T-helper 1 cell (primary cell): ENCODE results near the gene EXOSC1.
A peak's percentile ranks its signal among the peaks of the same experiment; 100 is the strongest.
"Not testable (repeated sequence)": the region's sequence is repeated elsewhere in the genome, so short reads cannot be mapped to it uniquely, and the experiment has no call there.

Experiments used
- DNase-seq, 5 donors: peaks; one replicate each; pipeline ENCODE4 v3.0.0-alpha.2; 2012 to 2020

Gene EXOSC1

DNA sequence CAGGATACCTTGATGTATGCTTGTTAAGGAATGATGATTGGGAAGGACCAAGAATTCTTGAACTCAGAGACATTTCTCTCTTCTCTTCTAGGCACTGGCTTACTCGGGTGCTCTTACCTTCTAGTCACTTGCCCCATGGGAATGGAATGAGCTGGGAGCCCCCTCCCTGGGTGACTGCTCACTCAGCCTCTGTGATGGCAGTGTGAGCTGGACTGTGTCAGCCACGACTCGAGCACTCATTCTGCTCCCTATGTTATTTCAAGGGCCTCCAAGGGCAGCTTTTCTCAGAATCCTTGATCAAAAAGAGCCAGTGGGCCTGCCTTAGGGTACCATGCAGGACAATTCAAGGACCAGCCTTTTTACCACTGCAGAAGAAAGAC lies 10.9 kb upstream of the EXOSC1 start:
- no peak for DNase-seq

DNA sequence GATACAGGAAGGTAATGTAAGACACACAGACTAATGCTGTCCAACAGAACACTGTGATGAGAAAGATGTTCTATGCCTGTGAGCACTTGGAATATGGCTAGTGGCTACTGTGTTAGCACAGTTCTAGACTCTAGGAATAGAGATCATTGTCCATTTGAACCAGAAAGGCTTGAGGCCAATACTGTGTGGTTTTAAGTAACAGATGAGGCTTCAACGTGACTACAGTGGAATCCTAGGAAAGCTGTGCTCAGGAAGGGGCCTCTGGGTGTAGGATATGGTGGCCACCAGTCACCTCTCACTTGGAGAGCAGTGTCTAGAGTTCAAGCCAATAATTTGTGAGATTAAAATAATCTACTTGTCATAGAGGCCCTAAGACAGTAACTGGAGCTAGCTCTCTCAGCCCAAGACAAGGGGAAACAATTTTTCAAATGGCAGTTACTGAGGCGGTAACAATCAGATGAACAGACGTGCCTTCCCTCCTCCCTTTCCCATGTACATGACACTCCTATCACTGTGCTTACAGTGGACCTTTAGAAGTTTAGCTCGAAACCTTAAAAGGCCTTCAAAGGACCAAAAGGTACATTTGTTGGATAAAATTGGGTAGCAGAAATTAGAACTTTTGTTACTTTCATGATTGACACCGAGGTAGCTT lies 10.4 kb upstream of the EXOSC1 start:
- DNase-seq: no peak

DNA sequence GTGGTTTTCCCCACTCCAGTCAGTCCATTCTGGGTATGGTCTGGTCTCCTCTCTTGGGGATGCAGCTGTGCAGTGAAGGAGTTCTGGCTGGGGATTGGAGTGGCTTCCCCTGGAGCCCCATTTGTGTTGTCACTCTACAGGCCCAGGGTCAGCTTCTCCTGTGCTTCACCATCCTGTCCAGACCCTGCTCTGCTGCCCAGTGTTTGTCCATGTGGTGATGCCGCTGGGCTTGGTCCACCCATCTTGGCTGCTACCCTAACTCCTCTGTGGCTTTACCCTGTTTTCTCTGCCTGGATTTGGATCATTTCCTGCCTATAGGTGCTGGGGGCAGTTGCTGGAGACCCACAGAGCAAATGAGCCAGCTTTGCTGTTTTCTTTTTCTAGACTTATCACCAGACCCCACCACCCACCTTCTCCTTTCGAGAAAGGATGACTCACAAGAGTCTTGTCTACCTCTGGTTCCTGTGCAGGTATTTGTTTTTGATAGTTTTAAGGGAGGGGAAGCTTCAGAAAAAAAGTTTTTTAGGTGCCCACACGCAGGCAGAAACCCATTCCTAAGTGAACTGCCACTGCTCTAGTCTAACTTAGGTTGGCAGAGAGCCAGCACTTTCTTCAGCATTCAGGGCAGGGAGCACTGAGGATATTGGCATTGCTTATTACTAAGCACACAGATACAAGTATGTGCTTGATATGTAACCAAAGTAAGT lies 8.7 kb upstream of the EXOSC1 start:
- DNase-seq: no peak

DNA sequence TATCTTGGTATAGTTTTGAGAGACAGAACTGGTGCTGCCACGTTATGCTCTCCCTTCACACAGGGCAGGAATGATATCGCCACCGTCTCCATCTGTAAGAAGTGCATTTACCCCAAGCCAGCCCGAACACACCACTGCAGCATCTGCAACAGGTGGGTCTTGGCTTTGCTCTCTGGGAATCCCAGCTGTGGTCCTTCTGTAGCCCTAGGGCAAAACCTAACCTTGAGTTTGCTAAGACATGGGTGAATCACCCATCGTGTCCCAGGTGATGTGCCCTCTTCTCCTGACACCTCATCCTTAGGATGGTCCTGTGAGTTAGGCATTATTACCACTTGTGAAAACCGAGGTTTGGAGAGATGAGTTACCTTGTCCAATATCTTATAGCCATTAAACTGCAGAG lies 6.5 kb upstream of the EXOSC1 start:
- no peak for DNase-seq

DNA sequence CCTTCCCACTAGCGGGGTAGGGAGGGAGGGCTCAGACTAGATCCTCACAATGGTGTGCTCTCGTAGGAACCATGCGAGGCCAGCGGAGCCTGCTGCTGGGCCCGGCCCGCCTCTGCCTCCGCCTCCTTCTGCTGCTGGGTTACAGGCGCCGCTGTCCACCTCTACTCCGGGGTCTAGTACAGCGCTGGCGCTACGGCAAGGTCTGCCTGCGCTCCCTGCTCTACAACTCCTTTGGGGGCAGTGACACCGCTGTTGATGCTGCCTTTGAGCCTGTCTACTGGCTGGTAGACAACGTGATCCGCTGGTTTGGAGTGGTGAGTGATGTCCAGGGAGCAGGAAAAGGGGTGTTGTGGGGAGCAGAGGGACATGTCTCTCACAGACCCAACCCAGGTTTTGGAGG lies 5.8 kb upstream of the EXOSC1 start:
- no peak for DNase-seq

DNA sequence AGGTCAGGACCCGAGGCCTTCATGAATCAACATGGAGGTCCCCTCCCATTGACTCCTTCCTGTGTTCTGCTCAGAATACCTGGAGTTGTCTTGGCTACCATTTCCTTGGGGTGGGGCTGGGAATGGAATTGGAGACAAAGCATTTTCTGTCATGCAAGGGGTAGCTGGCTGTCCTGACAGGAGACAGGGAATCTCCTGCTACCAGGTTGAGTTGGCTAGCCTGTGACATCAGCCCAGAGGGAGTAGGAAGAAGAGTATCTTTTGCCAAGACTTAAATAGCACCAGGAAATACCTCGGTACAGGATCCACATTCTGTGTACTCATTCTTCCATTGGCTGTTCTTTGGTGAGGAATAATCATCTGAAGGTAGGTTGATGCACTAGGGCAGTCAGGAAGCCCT lies 5.0 kb upstream of the EXOSC1 start:
- DNase-seq: no peak

DNA sequence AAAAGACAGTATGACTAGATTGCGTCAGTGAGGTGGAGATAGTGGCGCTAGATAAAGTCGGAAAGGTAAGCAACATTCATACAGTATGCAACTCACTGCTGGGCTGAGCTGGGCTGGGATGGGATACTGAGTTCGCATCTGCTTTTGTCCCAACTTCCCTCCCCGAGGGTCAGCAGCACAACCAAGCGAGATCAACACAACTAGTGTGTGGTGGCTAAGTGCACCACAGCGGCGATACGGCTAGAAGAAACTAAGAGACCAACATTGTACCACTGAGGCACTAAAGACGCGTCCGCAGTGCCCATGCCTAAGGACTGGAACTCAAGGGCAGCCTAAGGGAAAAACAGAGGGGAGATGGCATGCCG lies 467 bp downstream of the EXOSC1 start:
- no peak for DNase-seq

DNA sequence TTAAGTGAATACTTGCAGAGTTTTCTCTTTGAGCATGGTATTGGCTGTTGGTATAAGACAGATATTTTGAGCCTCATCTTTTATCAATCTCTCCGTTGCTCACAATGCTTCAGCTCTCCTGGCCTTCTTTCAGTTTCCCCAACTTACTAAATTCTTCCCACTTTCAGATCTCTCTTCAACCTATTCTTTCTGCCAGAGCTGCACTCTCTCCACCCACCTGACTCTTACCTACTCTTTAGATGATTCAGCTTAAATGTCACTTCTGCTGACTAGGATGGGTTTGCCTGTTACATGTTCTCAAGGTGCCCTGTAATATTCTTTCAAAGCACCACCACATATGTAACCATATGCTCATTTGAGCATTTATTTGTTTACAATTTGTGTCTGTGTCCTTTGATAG lies 1.6 kb downstream of the EXOSC1 start:
- DNase-seq: no peak

DNA sequence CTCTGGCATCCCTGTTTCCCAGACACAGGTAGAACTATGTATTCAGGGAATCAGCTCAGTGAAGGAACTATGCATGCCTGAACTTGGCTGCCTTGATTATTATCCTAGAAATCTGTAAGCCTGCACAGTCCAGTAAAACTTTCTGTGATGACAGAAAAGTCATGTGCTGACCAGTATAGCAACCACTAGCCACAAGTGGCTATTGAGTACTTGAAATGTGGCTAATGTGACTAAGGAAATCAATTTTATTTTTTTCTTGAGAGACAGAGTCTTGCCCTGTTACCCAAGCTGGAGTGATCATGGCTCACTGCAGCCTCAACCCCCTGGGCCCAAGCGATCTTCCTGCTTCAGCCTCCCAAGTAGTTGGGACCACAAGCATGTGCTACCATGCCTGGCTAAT lies 3.5 kb downstream of the EXOSC1 start:
- DNase-seq: no peak

DNA sequence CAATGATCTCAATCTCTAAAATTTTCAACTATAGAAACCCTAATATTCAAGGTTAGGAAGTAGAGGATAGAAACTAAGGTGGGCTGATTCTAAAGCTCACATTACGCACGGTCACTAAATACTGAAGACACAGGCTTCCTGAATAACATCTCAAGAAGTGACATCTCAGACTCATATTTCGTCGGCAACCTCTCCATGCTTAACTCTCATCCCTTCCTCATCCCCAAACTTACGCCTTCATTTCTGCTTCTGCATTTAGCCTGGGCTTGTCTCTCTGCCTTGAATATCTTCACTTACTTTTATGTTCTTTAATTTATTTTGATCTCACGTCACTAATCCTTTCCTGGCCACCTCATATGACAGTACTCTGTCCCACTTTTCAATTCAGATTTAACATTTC lies 10.6 kb downstream of the EXOSC1 start:
- no peak for DNase-seq

DNA sequence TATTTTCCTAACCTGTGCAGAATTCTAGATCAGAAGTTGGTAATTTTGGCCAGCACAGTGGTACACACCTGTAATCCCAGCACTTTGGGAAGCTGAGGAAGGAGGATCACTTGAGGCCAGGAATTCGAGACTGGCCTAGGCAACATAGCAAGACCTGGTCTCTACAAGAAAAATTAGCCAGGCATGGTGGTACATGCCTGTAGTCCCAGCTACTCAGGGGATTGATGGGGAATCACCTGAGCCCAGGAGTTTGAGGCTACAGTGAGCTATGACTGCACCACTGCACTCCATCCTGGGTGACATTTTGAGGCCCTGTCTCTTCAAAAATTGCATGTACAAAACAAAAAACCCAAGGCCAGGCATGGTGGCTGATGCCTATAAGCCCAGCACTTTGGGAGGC lies 11.2 kb downstream of the EXOSC1 start:
- no peak for DNase-seq

DNA sequence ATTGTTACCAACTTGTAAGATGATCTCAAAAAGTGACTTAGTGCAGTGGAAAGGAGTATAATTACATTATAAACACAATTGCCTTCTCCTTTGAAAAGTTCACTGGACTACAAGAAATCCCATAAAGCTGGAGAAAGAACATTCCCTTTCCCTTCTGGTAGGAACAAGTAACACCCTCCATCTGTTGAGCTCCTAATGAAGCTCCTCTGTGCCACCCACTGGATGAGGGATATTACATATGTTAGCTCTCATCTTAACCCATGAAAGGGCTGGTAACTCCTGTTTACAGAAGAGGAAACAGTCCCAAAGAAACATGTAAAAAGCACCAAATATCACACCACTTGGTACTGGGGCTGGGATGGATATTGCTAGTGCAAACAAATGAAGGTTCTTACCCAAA lies 11.8 kb downstream of the EXOSC1 start:
- DNase-seq: no peak

DNA sequence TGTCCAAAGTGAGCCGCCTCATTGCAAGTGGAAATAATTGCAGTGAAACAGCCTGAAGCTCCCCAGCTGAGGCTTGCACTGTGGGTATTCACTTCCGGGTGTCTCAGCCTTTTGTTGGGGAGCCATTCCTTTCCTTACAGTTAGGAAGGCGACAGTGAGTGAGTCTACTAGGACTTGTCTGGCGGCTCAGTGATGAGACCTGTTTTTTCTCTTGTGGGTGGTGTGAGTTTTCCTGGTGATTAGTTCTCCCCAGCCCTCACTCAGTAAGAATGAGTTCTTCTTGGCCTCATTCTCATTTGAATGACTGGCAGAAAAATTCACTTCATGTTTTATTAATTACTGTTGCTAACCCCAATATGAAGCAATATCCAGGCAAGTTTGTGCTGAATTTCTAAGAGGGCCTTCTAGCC lies 17.2 kb downstream of the EXOSC1 start:
- DNase-seq: peak in 1 of 5 donors; percentile 31

DNA sequence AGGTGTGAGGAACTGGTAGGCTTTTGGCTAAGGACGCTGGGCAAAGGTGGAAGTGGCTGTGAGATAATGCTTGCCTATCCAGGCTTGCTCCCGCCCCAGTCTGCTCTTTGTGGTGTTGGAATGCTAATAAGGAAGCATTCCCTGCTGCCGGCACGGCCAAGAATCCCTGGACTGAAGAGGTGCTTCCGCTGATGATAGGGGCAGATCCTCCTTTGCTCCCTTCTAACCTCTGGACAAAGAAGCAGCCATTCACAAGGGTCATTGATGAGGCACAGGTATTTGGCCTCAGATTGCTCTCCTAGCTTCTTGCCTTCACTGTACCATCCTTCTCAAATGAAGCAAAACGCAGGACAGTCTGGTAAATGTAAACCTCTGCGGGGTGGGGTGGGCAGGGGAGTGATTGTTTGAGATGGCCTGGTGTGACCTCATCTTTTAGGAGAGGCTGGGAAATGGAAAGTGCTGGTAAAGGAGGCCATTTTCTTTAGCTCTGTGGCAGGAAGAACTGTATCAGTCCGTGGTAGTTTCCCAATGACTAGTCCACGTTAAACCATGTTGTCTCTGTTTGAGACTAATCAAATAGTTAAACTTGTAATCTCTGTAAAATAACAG lies 18.1 kb downstream of the EXOSC1 start:
- peak in 1 of 5 donors; percentile 58 for DNase-seq

DNA sequence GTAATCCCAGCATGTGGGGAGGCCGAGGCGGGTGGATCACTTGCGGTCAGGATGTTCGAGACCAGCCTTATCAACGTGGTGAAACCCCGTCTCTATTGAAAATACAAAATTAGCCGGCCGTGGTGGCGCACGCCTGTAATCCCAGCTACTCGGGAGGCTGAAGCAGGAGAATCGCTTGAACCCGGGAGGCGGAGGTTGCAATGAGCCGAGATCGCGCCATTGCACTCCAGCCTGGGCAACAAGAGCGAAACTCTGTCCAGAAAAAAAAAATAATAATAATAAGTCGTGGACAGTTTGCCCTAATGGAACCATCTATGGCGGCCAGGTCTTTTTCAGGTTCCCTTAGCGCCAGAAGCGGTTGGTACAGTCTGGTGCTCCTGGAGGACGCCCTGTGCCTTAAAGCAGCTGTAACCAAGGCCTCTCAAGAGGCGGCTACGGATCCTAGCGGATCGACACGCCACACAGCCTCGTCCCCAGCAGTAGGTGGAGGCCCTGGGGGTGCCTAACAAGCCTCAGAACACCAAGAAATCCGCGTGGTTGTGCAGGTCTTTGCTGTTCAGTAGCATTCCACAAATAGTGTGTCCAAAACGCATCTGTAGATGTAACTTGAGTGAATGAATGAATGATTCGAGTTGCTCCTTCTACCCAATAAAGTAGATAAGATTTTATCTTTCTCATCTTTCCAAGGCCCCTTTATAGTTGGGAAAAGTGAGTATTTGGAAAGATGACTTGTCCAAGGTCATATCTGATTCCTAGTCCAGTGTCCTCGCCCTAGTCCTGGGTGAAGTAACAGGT lies 18.8 kb downstream of the EXOSC1 start:
- DNase-seq: peak in 1 of 5 donors; percentile 28

DNA sequence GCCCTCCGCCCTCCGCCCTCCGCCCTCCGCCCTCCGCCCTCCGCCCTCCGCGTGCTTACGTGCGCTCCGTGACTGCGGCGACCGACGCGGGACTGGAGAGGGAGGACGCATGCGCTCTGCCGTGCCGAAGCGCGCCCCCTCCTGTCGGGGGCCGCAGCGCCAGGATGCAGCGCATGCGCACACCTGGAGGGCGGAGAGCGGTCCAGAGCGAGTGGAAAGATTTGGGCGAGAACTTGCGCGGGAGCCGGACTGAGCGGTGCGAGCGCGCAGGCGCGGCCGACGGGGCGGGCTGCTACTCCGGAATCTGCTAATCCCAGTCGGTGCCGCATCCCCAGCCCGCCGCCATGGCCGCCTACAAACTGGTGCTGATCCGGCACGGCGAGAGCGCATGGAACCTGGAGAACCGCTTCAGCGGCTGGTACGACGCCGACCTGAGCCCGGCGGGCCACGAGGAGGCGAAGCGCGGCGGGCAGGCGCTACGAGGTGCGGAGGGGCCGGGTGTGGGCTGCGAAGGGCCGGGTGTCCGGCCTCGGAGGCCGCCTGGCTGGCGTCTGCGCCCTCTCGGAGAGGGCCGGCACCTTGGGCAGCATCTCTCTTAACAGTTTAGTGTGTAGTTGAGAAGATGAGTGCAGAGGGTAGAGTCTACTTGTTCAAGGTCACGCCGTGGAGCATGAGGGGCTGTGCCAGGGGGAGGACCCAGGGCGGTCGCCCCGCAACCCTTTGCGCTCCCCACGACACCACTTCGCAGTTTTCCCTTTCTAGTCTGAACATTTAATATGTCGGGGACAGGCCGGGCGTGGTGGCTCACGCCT lies 19.6 kb downstream of the EXOSC1 start, which contains the start of gene PGAM1:
Gene PGAM1 (plus strand): TSS at position 228 of the 812 bp plus-strand sequence. CDS start 117 bp downstream, at position 345.
- peak; percentile 91 to 99 (median 93) for DNase-seq

DNA sequence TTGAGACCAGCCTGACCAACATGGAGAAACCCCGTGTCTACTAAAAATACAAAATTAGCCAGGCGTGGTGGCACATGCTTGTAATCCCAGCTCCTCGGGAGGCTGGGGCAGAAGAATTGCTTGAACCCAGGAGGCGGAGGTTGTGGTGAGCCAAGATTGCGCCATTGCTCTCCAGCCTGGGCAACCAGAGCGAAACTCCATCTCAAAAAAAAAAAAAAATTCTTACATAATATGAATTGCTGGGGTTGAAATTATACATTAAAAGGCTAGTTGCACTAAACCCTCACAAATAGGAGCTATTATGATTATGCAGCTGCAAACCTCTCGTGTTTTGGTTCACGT lies 22.1 kb downstream of the EXOSC1 start:
- DNase-seq: not testable (repeated sequence)

DNA sequence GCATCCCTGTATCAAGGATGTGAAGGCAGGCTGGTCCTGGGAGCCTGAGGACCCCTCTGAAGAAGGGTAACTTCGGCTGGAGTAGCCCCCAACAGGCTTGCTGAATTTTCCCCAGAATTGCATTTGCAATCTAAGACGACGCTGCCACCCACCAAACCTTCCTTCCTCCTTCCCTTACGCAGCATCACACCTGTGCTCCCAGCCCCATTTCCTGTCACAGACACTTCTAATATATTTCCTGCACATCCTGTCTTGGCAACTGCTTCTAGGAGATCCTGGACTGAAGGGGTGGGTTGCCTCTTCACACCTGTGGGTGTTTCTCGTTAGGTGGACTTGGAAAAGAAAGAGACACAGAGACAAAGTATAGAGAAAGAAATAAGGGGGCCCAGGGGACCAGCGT lies 29.2 kb downstream of the EXOSC1 start:
- DNase-seq: no peak

DNA sequence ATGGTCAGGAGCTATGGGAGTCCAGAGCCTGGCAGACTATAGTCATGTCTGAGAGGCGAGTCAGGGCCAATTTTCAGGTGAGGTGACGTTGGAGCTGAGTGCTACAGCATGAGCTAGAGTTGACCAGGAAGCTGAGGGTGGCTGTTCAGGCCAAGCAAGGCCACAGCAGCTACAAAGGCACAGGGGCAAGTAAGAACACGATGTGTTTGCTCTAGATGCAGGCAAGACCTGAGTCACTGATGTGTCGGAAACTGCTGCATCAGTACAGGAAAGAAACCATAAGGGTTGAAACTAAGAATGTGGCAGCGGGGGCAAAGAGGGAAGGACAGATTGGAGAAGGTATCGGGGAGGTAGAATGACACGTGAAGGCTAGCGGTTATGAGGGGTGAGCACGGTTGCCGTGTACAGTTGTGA lies 32.9 kb downstream of the EXOSC1 start:
- peak in 1 of 5 donors; percentile 83 for DNase-seq

DNA sequence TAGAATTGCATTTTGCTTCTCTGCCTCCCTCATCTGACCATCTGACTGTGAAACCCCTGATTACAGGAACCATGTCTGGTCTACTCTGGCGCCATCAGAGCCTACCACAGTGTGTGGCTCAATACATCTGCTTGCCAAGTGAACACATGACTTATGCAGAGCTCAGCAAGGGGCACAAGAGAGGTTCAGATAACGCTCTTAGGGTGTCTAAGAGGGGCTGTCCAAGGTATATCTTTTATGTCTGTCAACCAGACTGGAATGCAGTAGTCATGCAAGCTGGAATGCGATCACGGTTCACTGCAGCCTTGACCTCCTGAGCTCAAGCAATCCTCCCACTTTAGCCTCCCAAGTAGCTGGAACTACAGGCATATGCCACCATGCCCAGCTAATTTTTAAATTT lies 34.4 kb downstream of the EXOSC1 start:
- DNase-seq: no peak

DNA sequence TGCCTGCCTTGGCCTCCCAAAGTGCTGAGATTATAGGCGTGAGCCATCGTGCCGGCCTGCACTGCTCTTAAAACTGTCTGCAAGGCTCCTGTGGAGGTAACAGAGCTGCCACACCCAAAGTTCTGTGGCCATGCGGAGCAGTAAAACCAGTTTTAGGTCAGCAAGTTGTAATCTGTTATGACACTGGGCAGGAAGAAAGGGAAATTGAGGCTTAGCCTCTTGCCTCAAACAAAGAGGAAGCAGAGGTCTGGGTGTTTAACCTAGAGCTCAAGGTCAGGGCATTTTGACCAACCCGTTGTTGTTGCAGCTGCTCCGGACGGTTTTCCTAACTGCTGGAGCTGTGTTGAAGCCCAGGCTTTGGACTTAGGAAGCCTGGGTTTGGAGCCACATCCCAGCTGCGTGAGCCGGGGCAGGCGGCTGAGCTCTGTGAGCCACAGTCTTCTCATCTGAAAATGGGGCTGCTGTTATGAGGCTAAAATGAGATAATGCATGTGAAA lies 37.3 kb downstream of the EXOSC1 start:
- no peak for DNase-seq

DNA sequence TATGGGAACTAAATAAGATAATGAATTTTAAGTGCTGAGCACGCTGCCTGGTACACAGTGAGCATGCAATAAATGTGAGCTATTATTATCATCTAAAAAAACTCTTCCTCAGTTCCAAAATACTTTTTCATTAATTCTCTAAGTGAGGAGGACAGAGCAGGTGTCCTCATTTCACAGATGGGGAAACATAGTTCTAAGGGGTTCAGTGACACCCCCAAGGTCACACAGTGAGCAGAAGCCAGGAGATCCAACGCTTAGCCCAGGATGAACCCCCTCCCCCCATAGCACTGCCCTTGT lies 37.9 kb downstream of the EXOSC1 start:
- no peak for DNase-seq
